K562 (cell line): Measurements from ENCODE around the gene ZNF37A. TPM values are rescaled to one million over a fixed set of nuclear protein-coding genes. Genes with fewer than 3 reads are reported as not detected.

Source experiments
- ATAC-seq: fragments of 200-7000 bp; cut with Tn5 transposase; 3 replicates; pipeline ENCODE4 v1.9.1; 2020; ENCODE audit warnings: moderate library complexity
- BruUV-seq: library from RNA; stranded (reverse); fragments of 400-500 nt; replicated peaks from 2 replicates; lab custom pipeline; 2021; lab: Mats Ljungman, UMichigan
- CTCF ChIA-PET: fragments of 300-600 bp; formaldehyde crosslinking; extraction: SDS; loops from one replicate; lab custom pipeline; 2021; ENCODE audit warnings: low intra/inter-chr PET ratio; lab: Yijun Ruan, JAX
- POLR2A ChIA-PET: fragments of 300-600, 350-650 bp; sonication (Branson Sonifier 250); formaldehyde crosslinking; extraction: SDS; loops from one replicate; lab custom pipeline; 2021; ENCODE audit warnings: antibody characterized with exemption, inconsistent platforms; lab: Yijun Ruan, JAX
- DNase-seq, 4 experiments: peaks; one replicate each; pipeline versions ENCODE4 v3.0.0 to v3.0.0-alpha.2; 2011 to 2018; ENCODE audit warnings: low spot score in 3 of 4, mixed read lengths in 3 of 4; ENCODE audit errors: extremely low read depth in 1 of 4
- FAIRE-seq: peaks from 2 replicates; lab custom pipeline; 2011; peaks lifted over from hg19 to GRCh38; lab: Jason Lieb, UNC
- H2AFZ ChIP-seq: 2 replicates; pipeline ENCODE4 v1.6.0; 2011; ENCODE audit warnings: low read depth, low read length, control low read depth, inconsistent platforms
- H3K27ac ChIP-seq: fragments of 200-600 bp; 3 replicates; pipeline ENCODE4 v1.8.0; 2011; ENCODE audit warnings: low read depth, mild to moderate bottlenecking, control low read depth, inconsistent platforms, low read length, moderate library complexity, mixed read lengths; ENCODE audit errors: extremely low read depth
- H3K27me3 ChIP-seq, 2 experiments: fragments of 300-600 bp in 1 of 2; 2 replicates in 1 of 2; 3 replicates in 1 of 2; pipeline versions ENCODE4 v1.6.0 to v1.8.0; 2011; ENCODE audit warnings: inconsistent platforms in 2 of 2, low read length in 2 of 2, mild to moderate bottlenecking in 1 of 2, mixed read lengths in 1 of 2, moderate library complexity in 1 of 2; ENCODE audit not compliant: control insufficient read depth in 2 of 2, insufficient read depth in 2 of 2
- H3K36me3 ChIP-seq: fragments of 300-600 bp; 3 replicates; pipeline ENCODE4 v1.8.0; 2011; ENCODE audit warnings: mild to moderate bottlenecking, low read length, inconsistent platforms; ENCODE audit not compliant: control insufficient read depth, insufficient read depth
- H3K4me1 ChIP-seq, 2 experiments: fragments of 200-600 bp in 1 of 2; replicated peaks in 1 of 2; 2 replicates in 1 of 2; 3 replicates in 1 of 2; pipeline versions ENCODE4 v1.5.1 to v1.8.0; 2011; ENCODE audit warnings: inconsistent platforms in 2 of 2, low read length in 2 of 2, mild to moderate bottlenecking in 1 of 2, mixed read lengths in 1 of 2, moderate library complexity in 1 of 2; ENCODE audit not compliant: control insufficient read depth in 2 of 2, insufficient read depth in 2 of 2
- H3K4me2 ChIP-seq: 2 replicates; pipeline ENCODE4 v1.6.1; 2011; ENCODE audit warnings: low read length, control low read depth, inconsistent platforms, mixed read lengths; ENCODE audit not compliant: insufficient read depth
- H3K4me3 ChIP-seq: fragments of 200-600 bp; sonication (generic), shearing (Covaris generic); 2 replicates; pipeline ENCODE4 v1.5.1; 2016; ENCODE audit warnings: control low read depth, inconsistent platforms
- H3K79me2 ChIP-seq: fragments of 200-600 bp; 3 replicates; pipeline ENCODE4 v1.8.0; 2011; ENCODE audit warnings: low read length, inconsistent platforms; ENCODE audit not compliant: control insufficient read depth, insufficient read depth
- H3K9ac ChIP-seq, 2 experiments: 2 replicates each; pipeline versions ENCODE4 v1.6.0 to v1.6.1; 2011; ENCODE audit warnings: low read depth in 2 of 2, low read length in 2 of 2, control low read depth in 1 of 2, inconsistent platforms in 1 of 2, mild to moderate bottlenecking in 1 of 2, mixed read lengths in 1 of 2; ENCODE audit not compliant: insufficient read depth in 1 of 2
- H3K9me1 ChIP-seq: one replicate; pipeline ENCODE4 v1.6.0; 2011; ENCODE audit warnings: inconsistent platforms, mild to moderate bottlenecking, low read length, moderate library complexity; ENCODE audit not compliant: control insufficient read depth, insufficient read depth
- H3K9me3 ChIP-seq: replicated peaks from 2 replicates; pipeline ENCODE4 v1.5.1; 2011; ENCODE audit warnings: low read depth, low read length, inconsistent platforms; ENCODE audit not compliant: control insufficient read depth, insufficient read depth
- H4K20me1 ChIP-seq: replicated peaks from 2 replicates; pipeline ENCODE4 v1.6.1; 2011; ENCODE audit warnings: low read length, inconsistent platforms, mixed read lengths; ENCODE audit not compliant: control insufficient read depth, insufficient read depth
- ARNT ChIP-seq, 2 experiments: fragments of 450-650 bp; IDR thresholded peaks; 2 replicates each; pipeline ENCODE4 v1.6.1; 2016; ENCODE audit warnings: mild to moderate bottlenecking in 1 of 2
- POLR2A ChIP-seq: fragments of 450-650 bp; conservative IDR thresholded peaks from 2 replicates; pipeline ENCODE4 v1.6.1; 2016
- POLR2AphosphoS2 ChIP-seq: IDR thresholded peaks from 2 replicates; pipeline ENCODE4 v1.6.1; 2012; ENCODE audit warnings: low read length, improper control_type of control experiment
- RHOXF2B ChIP-seq: fragments of 250-450 bp; sonication (Bioruptor Pico); conservative IDR thresholded peaks from 2 replicates; pipeline ENCODE4 v1.5.1; 2021
- TSHZ1 ChIP-seq: fragments of 250-450 bp; sonication (Bioruptor Pico); IDR thresholded peaks from 2 replicates; pipeline ENCODE4 v1.4.0; 2020; ENCODE audit warnings: mild to moderate bottlenecking, moderate library complexity
- ZNF3 ChIP-seq: fragments of 250-450 bp; sonication (Bioruptor Pico); IDR thresholded peaks from 2 replicates; pipeline ENCODE4 v1.5.0; 2021; ENCODE audit warnings: mild to moderate bottlenecking, moderate library complexity
- ZNF77 ChIP-seq: fragments of 250-450 bp; sonication (Bioruptor Pico); IDR thresholded peaks from 2 replicates; pipeline ENCODE4 v1.5.0; 2020
- ZZZ3 ChIP-seq: fragments of 450-650 bp; IDR thresholded peaks from 2 replicates; pipeline ENCODE4 v1.6.1; 2016; ENCODE audit warnings: antibody characterized with exemption, mild to moderate bottlenecking, moderate library complexity
- WGBS: fragments of 100-300 bp; shearing (Covaris generic); methylation state at CpG from one replicate; pipeline ENCODE4 v1.1.6; 2016; ENCODE audit warnings: low coverage, mixed read lengths; ENCODE audit not compliant: insufficient coverage; ENCODE audit errors: missing lambda C conversion rate; 5-methylcytosine and 5-hydroxymethylcytosine counted together
- in situ Hi-C: fragments of 300-500 bp; cut with MboI; formaldehyde crosslinking; loops from 4 replicates; pipeline ENCODE4 v1.15.0; 2018; ENCODE audit warnings: inconsistent platforms, mixed read lengths
- intact Hi-C: fragments of 100-400 bp; cut with micrococcal nuclease; formaldehyde crosslinking; loops from 2 replicates; pipeline ENCODE4 v1.14.2; 2022
- polyA plus RNA-seq, 8 experiments: library from polyadenylated mRNA; depleted of rRNA in 4 of 8; stranded (reverse) in 5 of 8; unstranded in 3 of 8; fragments of >200 nt; fragmentation: Nextera tagmentation in 2 of 8; fragmentation: Illumina TruSeq in 1 of 8; extraction: Ambion mirVana in 2 of 8; extraction: Trizol in 1 of 8; gene quantifications; 2 replicates each; pipeline versions ENCODE4 v1.2.1 to v1.2.3, GENCODE V29; 2011 to 2014; ENCODE audit warnings: inconsistent platforms in 1 of 8, missing spikeins in 1 of 8
- total RNA-seq, 7 experiments: library from RNA; depleted of rRNA in 6 of 7; stranded (reverse); fragments of >200 nt in 6 of 7; fragmentation: Illumina TruSeq in 2 of 7; extraction: Trizol in 2 of 7; gene quantifications; 2 replicates each; pipeline versions ENCODE4 v1.2.1 to v1.2.3, GENCODE V29; 2011 to 2021; ENCODE audit warnings: low replicate concordance in 1 of 7

The ZNF37A gene
- total and polyA plus RNA-seq, 9 of the 15 experiments (the other 6 are each of a cell fraction or from before 2014, with no cell fraction given): 4.1 to 21.6 (median 16.4) TPM

- no peaks in the 10 kb centered on the region; a peak in 2 of 5 replicates for H3K4me1 ChIP-seq
- no peaks in the 10 kb centered on the region for H3K9me3 ChIP-seq
- in situ Hi-C loops (no loop called here), intact Hi-C loops (no loop called here)
- no peaks in the 10 kb centered on the region for H3K79me2 ChIP-seq
- FAIRE-seq (no peak), DNase-seq (no peak)
- H4K20me1 ChIP-seq: no peaks in the 10 kb centered on the region
- CTCF ChIA-PET: no interaction called here
- H3K36me3 ChIP-seq: no peaks in the 10 kb centered on the region
- no TSS peak for BruUV-seq
- H3K4me2 ChIP-seq: no peak overlapping the region
- H2AFZ ChIP-seq: no peak overlapping the region
- H3K27ac ChIP-seq: no peak overlapping the region
- no peak overlapping the region for H3K4me3 ChIP-seq
- H3K9ac ChIP-seq: no peak overlapping the region
- 0% methylated on average over 6 of the region's 10 CpGs for WGBS
- no peaks in the 10 kb centered on the region for H3K27me3 ChIP-seq
- TF ChIP-seq ARNT (IDR thresholded peaks at IDR 0.05): no peak
- no peak for TF ChIP-seq POLR2A
- TF ChIP-seq TSHZ1 (CRISPR knock-in tag): no peak
- no peak for TF ChIP-seq ZNF3 (CRISPR knock-in tag)
- TF ChIP-seq RHOXF2B (CRISPR knock-in tag): no peak
- TF ChIP-seq ZNF77 (CRISPR knock-in tag): no peak
- TF ChIP-seq POLR2AphosphoS2: no peak
- TF ChIP-seq ZZZ3: no peak
- TF ChIP-seq, all 486 proteins: peak for 0
- no peak; the same call in 1 of the 3 replicates for ATAC-seq
- POLR2A ChIA-PET: no interaction called here
- H3K9me1 ChIP-seq: no peaks in the 10 kb centered on the region
These were observed 63.1 kb downstream of the ZNF37A start for GRCh38 chr10:38157270-38157685.
